ENCODE measurements around the gene NSMCE4A. TPM values are rescaled to one million over a fixed set of nuclear protein-coding genes. Genes with fewer than 3 reads are reported as not detected.

NSMCE4A gene
- total and polyA plus RNA-seq, 2 of the 8 experiments (the other 6 are each of a cell fraction or from before 2014, with no cell fraction given): 48.6 to 66.0 TPM

DNA sequence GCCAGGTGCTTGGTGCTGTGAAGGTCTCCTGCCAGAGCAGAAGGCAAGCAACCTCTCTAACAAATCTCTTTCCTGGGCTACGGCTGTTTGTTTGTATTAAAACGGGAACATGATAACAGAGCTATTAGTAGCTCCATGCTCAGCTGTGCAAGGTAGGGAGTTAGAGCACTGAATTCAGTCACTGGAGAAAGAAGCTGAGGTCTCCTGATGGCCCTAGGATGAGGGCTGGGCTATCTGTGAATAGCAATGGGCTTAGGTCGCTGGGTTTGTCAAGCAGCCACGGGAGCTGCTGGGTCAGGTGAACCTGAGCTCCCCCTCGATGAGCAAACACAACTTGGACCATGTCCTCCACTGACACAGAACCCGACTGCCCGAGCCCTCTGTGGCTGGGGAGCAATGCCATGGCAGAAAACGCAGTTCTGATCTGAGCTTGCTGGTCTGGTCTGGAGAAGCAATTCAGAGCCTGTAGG, 38.3 kb upstream of the NSMCE4A start (continued):
- TF ChIP-seq, protein P1, sequence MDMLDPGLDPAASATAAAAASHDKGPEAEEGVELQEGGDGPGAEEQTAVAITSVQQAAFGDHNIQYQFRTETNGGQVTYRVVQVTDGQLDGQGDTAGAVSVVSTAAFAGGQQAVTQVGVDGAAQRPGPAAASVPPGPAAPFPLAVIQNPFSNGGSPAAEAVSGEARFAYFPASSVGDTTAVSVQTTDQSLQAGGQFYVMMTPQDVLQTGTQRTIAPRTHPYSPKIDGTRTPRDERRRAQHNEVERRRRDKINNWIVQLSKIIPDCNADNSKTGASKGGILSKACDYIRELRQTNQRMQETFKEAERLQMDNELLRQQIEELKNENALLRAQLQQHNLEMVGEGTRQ (IDR thresholded peaks at IDR 0.05; ENCODE audit: low read length): no peak
- TF ChIP-seq CBX8 (IDR thresholded peaks at IDR 0.05; ENCODE audit: borderline replicate concordance, low read depth, low read length): no peak
- no peak for TF ChIP-seq TEAD4 (IDR thresholded peaks at IDR 0.05; ENCODE audit: low read depth, low read length)
- no peak for TF ChIP-seq SAP30 (IDR thresholded peaks at IDR 0.05; ENCODE audit: insufficient read depth, insufficient replicate concordance, low read length)
- no peak for TF ChIP-seq CBX5 (IDR thresholded peaks at IDR 0.05; ENCODE audit: low read depth, low read length)
- TF ChIP-seq RBBP5 (IDR thresholded peaks at IDR 0.05; ENCODE audit: borderline replicate concordance, low read depth, low read length): no peak
- TF ChIP-seq CREB1 (IDR thresholded peaks at IDR 0.05): no peak

Data from H1 (cell line).